SU-DHL-6 (cell line): ENCODE data around the gene SCIMP.

ENCODE experiments used
- H2AFZ ChIP-seq: fragments of 200-600 bp; sonication (generic); 2 replicates; pipeline ENCODE4 v1.6.1; 2014; ENCODE audit warnings: low read depth, mild to moderate bottlenecking, moderate library complexity, mixed read lengths, antibody characterized with exemption, low read length; ENCODE audit not compliant: severe bottlenecking
- H3F3A ChIP-seq: fragments of 200-600 bp; shearing (Covaris generic); 2 replicates; pipeline ENCODE4 v1.6.0; 2016; ENCODE audit warnings: antibody characterized with exemption, mild to moderate bottlenecking; ENCODE audit not compliant: insufficient read depth
- H3K27ac ChIP-seq: fragments of 200-600 bp; sonication (generic); 2 replicates; pipeline ENCODE4 v1.5.1; 2016; ENCODE audit warnings: low read depth, mild to moderate bottlenecking, low read length, moderate library complexity, mixed read lengths
- H3K27me3 ChIP-seq: fragments of 200-600 bp; sonication (generic), shearing (Covaris generic); 2 replicates; pipeline ENCODE4 v1.6.0; 2014; ENCODE audit warnings: mild to moderate bottlenecking, low read length
- H3K36me3 ChIP-seq: fragments of 200-600 bp; sonication (generic); 2 replicates; pipeline ENCODE4 v1.6.1; 2014; ENCODE audit warnings: mild to moderate bottlenecking, low read length, mixed read lengths
- H3K4me2 ChIP-seq: fragments of 300-600, 200-600 bp; shearing (Covaris generic), sonication (generic); 2 replicates; pipeline ENCODE4 v1.6.0; 2014; ENCODE audit warnings: low read length, low read depth, mild to moderate bottlenecking; ENCODE audit not compliant: poor library complexity, severe bottlenecking
- H3K4me3 ChIP-seq: fragments of 200-600 bp; sonication (generic); 2 replicates; pipeline ENCODE4 v1.5.1; 2014; ENCODE audit warnings: antibody characterized with exemption, low read length, mild to moderate bottlenecking, mixed read lengths; ENCODE audit not compliant: insufficient read depth, poor library complexity, severe bottlenecking
- H3K79me2 ChIP-seq: fragments of 200-600 bp; sonication (generic); 2 replicates; pipeline ENCODE4 v1.6.1; 2014; ENCODE audit warnings: mild to moderate bottlenecking, low read length, moderate library complexity; ENCODE audit not compliant: insufficient read depth
- H3K9ac ChIP-seq: fragments of 200-600 bp; sonication (generic); 2 replicates; pipeline ENCODE4 v1.7.0; 2014; ENCODE audit warnings: mild to moderate bottlenecking, low read length
- H3K9me2 ChIP-seq: fragments of 200-600 bp; sonication (generic); replicated peaks from 2 replicates; pipeline ENCODE4 v1.6.1; 2014; ENCODE audit warnings: low read length; ENCODE audit not compliant: insufficient read depth
- H3K9me3 ChIP-seq: fragments of 200-600 bp; sonication (generic); 2 replicates; pipeline ENCODE4 v1.6.1; 2014; ENCODE audit warnings: low read length, mixed read lengths; ENCODE audit not compliant: insufficient read depth
- H4K20me1 ChIP-seq: fragments of 200-600 bp; sonication (generic); 2 replicates; pipeline ENCODE4 v1.6.1; 2014; ENCODE audit warnings: low read depth, mild to moderate bottlenecking, antibody characterized with exemption, low read length, moderate library complexity, mixed read lengths
- CTCF ChIP-seq: fragments of 200-600 bp; sonication (generic); IDR thresholded peaks from one replicate; pipeline ENCODE4 v1.5.1; 2017; ENCODE audit warnings: antibody characterized with exemption, mild to moderate bottlenecking, low read length, moderate library complexity; ENCODE audit not compliant: insufficient read depth, poor library complexity, severe bottlenecking
- EZH2phosphoT487 ChIP-seq: fragments of 200-600 bp; sonication (generic), shearing (Covaris generic); conservative IDR thresholded peaks from 2 replicates; pipeline ENCODE4 v1.6.1; 2018; ENCODE audit warnings: mild to moderate bottlenecking, antibody characterized with exemption, low read length, moderate library complexity, mixed read lengths

The SCIMP gene

GRCh38 chr17:5264893-5265292 lies 30.2 kb upstream of the SCIMP start:
- Histone ChIP-seq H3K36me3 (no peaks in the 10 kb centered on the region), H2AFZ (no peak overlapping the region), H3K9me2 (no peaks in the 10 kb centered on the region), H3K27ac (no peak overlapping the region), H3K27me3 (no peaks in the 10 kb centered on the region), H3K9ac (no peak overlapping the region), H3K79me2 (no peaks in the 10 kb centered on the region), H3K4me3 (no peak overlapping the region), H3K4me2 (no peak overlapping the region), H3K9me3 (no peaks in the 10 kb centered on the region), H4K20me1 (no peaks in the 10 kb centered on the region), H3F3A (no peaks in the 10 kb centered on the region)
- no peak for TF ChIP-seq CTCF

GRCh38 chr17:5263441-5263840 lies 28.8 kb upstream of the SCIMP start:
- Histone ChIP-seq H3K79me2 (no peaks in the 10 kb centered on the region), H4K20me1 (no peaks in the 10 kb centered on the region), H3K4me2 (no peak overlapping the region), H3K36me3 (no peaks in the 10 kb centered on the region), H3K9me2 (no peaks in the 10 kb centered on the region), H3K9ac (no peak overlapping the region), H2AFZ (no peak overlapping the region), H3K4me3 (no peak overlapping the region), H3K9me3 (no peaks in the 10 kb centered on the region), H3K27ac (no peak overlapping the region), H3F3A (no peaks in the 10 kb centered on the region), H3K27me3 (no peaks in the 10 kb centered on the region)
- TF ChIP-seq CTCF: no peak

- H3K9ac ChIP-seq: no peak overlapping the region
- no peaks in the 10 kb centered on the region for H3F3A ChIP-seq
- TF ChIP-seq EZH2phosphoT487: no peak
- no peak for TF ChIP-seq CTCF
- no peak overlapping the region for H2AFZ ChIP-seq
- no peak overlapping the region for H3K4me2 ChIP-seq
- H3K4me3 ChIP-seq: no peak overlapping the region
- no peak overlapping the region for H3K27ac ChIP-seq
- H3K9me2 ChIP-seq: no peaks in the 10 kb centered on the region
- no peaks in the 10 kb centered on the region for H3K79me2 ChIP-seq
- H3K27me3 ChIP-seq: no peaks in the 10 kb centered on the region
- H3K9me3 ChIP-seq: no peaks in the 10 kb centered on the region
- H4K20me1 ChIP-seq: no peaks in the 10 kb centered on the region
- H3K36me3 ChIP-seq: no peaks in the 10 kb centered on the region
Measured at GRCh38 chr17:5262416-5262991, 27.8 kb upstream of the SCIMP start.
